ENCODE data around the gene TMEM50B. TPM values are rescaled to one million over a fixed set of nuclear protein-coding genes. Genes with fewer than 3 reads are reported as not detected.

The TMEM50B gene
- total RNA-seq, 1 donor from 2014 or later = 42.5 TPM

DNA sequence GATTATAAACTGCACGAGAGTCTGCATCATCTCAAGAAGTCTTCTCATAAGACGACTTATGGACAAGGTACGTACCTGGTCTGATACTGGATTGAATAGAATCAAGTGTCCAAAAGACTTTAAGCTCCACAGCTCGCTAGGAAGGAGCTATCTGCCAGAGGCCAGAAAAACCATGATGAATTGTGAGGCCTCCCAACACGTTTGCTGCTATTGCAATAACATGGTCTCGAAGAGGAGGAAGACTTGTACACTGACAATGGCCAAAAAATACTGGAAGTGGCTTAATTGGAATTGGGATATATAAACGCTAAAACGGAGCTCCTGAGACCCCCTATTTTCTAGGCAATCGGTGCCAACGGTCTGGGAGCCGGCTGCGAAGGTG lies 11.2 kb upstream of the TMEM50B start:
- TF ChIP-seq POLR2A (IDR thresholded peaks at IDR 0.05) (no peak), POLR2AphosphoS5 (IDR thresholded peaks at IDR 0.05; ENCODE audit: insufficient read depth in 1 of 2, low read depth in 1 of 2) (no peak)
- TF ChIP-seq, protein P1, sequence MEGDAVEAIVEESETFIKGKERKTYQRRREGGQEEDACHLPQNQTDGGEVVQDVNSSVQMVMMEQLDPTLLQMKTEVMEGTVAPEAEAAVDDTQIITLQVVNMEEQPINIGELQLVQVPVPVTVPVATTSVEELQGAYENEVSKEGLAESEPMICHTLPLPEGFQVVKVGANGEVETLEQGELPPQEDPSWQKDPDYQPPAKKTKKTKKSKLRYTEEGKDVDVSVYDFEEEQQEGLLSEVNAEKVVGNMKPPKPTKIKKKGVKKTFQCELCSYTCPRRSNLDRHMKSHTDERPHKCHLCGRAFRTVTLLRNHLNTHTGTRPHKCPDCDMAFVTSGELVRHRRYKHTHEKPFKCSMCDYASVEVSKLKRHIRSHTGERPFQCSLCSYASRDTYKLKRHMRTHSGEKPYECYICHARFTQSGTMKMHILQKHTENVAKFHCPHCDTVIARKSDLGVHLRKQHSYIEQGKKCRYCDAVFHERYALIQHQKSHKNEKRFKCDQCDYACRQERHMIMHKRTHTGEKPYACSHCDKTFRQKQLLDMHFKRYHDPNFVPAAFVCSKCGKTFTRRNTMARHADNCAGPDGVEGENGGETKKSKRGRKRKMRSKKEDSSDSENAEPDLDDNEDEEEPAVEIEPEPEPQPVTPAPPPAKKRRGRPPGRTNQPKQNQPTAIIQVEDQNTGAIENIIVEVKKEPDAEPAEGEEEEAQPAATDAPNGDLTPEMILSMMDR (IDR thresholded peaks at IDR 0.05) = no peak
- Histone ChIP-seq H3K4me1 (no peaks in the 10 kb centered on the region), H3K4me3 (peak overlapping the region; percentile 52 to 58), H3K27ac (peak overlapping the region; percentile 61), H3K9me3 (no peaks in the 10 kb centered on the region), H3K36me3 (no peaks in the 10 kb centered on the region), H3K27me3 (no peaks in the 10 kb centered on the region)
- intact Hi-C loops (cut with DNase I) = no loop called here
- no peak for DNase-seq (ENCODE audit: extremely low spot score in 2 of 2)

DNA sequence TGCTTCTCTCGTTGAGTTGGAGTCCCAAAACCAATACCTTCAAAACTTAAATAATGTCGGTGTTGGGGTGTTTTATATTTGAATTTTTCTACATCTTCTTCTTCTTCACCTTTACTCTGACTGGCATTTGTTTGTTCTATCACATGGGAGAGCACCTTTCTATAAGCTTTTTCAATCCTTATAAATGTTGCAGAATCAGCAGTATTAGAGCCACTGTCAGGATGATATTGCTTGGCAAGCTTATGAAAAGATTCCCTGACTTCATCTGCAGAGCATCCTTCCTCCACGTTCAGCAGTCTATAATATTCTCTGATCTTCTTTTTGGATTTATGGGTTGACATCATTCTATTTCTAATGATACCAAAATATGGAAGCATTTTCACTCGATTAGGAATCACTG lies 9.2 kb upstream of the TMEM50B start:
- H3K4me1 ChIP-seq = no peaks in the 10 kb centered on the region
- intact Hi-C loops (cut with DNase I) = no loop called here
- TF ChIP-seq POLR2A (IDR thresholded peaks at IDR 0.05) (no peak), POLR2AphosphoS5 (IDR thresholded peaks at IDR 0.05; ENCODE audit: insufficient read depth in 1 of 2, low read depth in 1 of 2) (no peak)
- TF ChIP-seq, protein P1 (IDR thresholded peaks at IDR 0.05) = no peak
- no peaks in the 10 kb centered on the region for H3K9me3 ChIP-seq
- no peak for DNase-seq (ENCODE audit: extremely low spot score in 2 of 2)
- no peaks in the 10 kb centered on the region for H3K36me3 ChIP-seq
- no peak overlapping the region for H3K27ac ChIP-seq
- H3K27me3 ChIP-seq = no peaks in the 10 kb centered on the region
- no peak overlapping the region for H3K4me3 ChIP-seq

DNA sequence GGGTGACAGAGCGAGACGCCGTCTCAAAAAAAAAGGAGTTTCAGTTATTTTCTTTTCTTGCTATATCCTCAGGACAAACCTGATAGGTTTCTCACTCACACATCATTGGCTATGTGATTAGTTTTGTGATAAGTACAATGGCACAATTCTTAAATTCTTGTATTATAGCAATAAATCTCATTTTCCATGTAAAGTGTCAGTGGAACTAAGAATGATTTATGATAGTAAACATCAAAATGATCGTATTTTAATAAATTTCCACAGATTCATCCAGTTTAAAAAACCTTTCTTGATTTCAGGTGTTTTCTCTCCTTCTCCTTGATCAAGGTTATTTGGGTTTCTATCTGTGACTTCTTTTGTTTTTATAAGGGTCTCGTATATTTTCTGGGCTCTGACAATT lies 8.2 kb upstream of the TMEM50B start:
- Histone ChIP-seq H3K9me3 (no peaks in the 10 kb centered on the region), H3K4me3 (no peak overlapping the region), H3K4me1 (no peaks in the 10 kb centered on the region), H3K36me3 (no peaks in the 10 kb centered on the region), H3K27me3 (no peaks in the 10 kb centered on the region), H3K27ac (no peak overlapping the region)
- TF ChIP-seq POLR2A (IDR thresholded peaks at IDR 0.05) (no peak), POLR2AphosphoS5 (IDR thresholded peaks at IDR 0.05; ENCODE audit: insufficient read depth in 1 of 2, low read depth in 1 of 2) (no peak)
- TF ChIP-seq, protein P1 (IDR thresholded peaks at IDR 0.05) = no peak
- intact Hi-C loops (cut with DNase I) = no loop called here
- no peak for DNase-seq (ENCODE audit: extremely low spot score in 2 of 2)

DNA sequence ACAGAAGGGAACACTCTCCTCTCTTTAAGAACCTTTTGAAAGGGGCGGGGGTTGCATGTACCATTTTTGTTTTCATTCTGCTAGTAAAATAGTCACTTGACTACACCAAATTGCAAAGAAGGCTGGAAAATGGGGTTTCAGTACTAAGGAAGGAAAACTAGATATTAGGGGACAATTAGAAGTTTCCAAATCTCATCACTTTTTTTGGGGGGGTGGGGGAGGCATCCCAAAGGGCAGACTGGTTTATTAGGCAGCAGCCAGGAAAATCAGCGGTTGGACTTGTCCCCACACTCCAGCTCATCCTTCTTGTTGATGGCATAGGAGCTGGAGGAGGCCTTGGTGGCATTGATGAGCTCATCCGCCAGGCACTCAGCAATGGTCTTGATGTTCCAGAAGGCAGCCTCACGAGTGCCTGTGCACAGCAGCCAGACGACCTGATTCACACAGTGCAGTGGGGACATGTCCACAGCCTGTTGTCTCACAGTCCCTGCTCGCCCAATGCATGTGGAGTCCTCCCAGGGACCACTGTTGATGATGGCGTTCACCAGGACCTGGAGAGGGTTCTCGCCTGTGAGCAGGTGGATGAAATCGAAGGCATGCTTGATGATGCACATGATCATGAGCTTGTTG lies 1.7 kb upstream of the TMEM50B start:
- no peaks in the 10 kb centered on the region for H3K36me3 ChIP-seq
- H3K27me3 ChIP-seq = no peaks in the 10 kb centered on the region
- H3K27ac ChIP-seq = no peak overlapping the region
- no peaks in the 10 kb centered on the region for H3K9me3 ChIP-seq
- intact Hi-C loops (cut with DNase I) = no loop called here
- DNase-seq (ENCODE audit: extremely low spot score in 2 of 2) = no peak
- H3K4me1 ChIP-seq = peaks cover 22% of the 10 kb centered on the region
- H3K4me3 ChIP-seq = no peak overlapping the region
- TF ChIP-seq, protein P1 (IDR thresholded peaks at IDR 0.05) = no peak
- TF ChIP-seq POLR2A (IDR thresholded peaks at IDR 0.05) = no peak

DNA sequence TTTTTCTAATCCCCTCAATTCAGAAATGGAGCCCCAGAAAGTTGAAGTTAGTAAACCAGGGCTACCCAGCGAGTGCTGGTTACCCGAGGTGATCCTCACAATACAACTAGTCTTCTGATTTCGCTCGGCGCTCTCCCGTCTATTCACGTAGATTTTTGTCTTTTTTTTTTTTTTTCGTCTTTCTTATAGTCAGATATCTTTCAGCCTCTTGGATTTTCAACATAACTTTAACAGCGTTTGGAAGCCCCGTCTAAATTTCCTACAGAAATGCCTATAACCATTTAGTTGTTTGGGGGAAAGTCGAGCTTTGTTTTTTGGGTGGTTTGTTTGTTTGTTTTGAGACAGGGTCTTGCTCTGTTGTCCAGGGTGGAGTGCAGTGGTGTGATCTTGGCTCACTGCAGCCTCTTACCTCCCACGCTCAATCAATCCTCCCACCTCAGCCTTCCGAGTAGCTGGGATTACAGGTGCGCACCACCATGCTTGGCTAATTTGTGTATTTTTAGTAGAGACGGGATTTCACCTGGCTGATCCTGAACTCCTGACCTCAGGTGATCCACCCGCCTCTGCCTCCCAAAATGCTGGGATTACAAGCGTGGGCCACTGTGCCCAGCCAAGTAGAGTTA lies 818 bp upstream of the TMEM50B start:
- Histone ChIP-seq H3K4me1 (peaks cover 22% of the 10 kb centered on the region), H3K27ac (peak overlapping the region; percentile 87), H3K27me3 (no peaks in the 10 kb centered on the region), H3K9me3 (no peaks in the 10 kb centered on the region), H3K36me3 (no peaks in the 10 kb centered on the region), H3K4me3 (peak overlapping the region; percentile 66 to 87)
- TF ChIP-seq, protein P1 (IDR thresholded peaks at IDR 0.05) = no peak
- TF ChIP-seq POLR2AphosphoS5 (IDR thresholded peaks at IDR 0.05; ENCODE audit: insufficient read depth in 1 of 2, low read depth in 1 of 2) = no peak
- TF ChIP-seq POLR2A (IDR thresholded peaks at IDR 0.05) = no peak
- intact Hi-C loops (cut with DNase I) = no loop called here
- DNase-seq (ENCODE audit: extremely low spot score in 2 of 2) = no peak

Measured in vagina (tissue), 2 donors.